K562 (cell line): ENCODE data around the gene SOBP. TPM values are rescaled to one million over a fixed set of nuclear protein-coding genes. Genes with fewer than 3 reads are reported as not detected.

Source experiments
- BRD9 ChIP-seq: fragments of 450-650 bp; IDR thresholded peaks from 2 replicates; pipeline ENCODE4 v1.6.1; 2018; ENCODE audit warnings: low read depth; ENCODE audit not compliant: partially characterized antibody
- CREM ChIP-seq: IDR thresholded peaks from 2 replicates; pipeline ENCODE4 v1.6.1; 2014; ENCODE audit warnings: antibody characterized with exemption, low read depth
- ETS2 ChIP-seq: IDR thresholded peaks from 2 replicates; pipeline ENCODE4 v1.6.1; 2016; ENCODE audit warnings: borderline replicate concordance, missing genetic modification characterization, mild to moderate bottlenecking, moderate library complexity, missing compliant biosample characterization; ENCODE audit not compliant: poor library complexity, severe bottlenecking
- FOXM1 ChIP-seq, 2 experiments: fragments of 450-650 bp in 1 of 2; sonication (generic) in 1 of 2; formaldehyde crosslinking in 1 of 2; IDR thresholded peaks; 2 replicates each; pipeline versions ENCODE4 v1.6.1 to v1.9.0; 2017 to 2022; ENCODE audit warnings: low read depth in 2 of 2, mild to moderate bottlenecking in 2 of 2, missing genetic modification reagents in 1 of 2, moderate library complexity in 1 of 2
- GABPA ChIP-seq: fragments of 200-800 bp; sonication (Bioruptor generic); conservative IDR thresholded peaks from 2 replicates; pipeline ENCODE4 v1.6.1; 2016; ENCODE audit warnings: low read depth, missing genetic modification characterization, missing compliant biosample characterization
- GTF2F1 ChIP-seq: IDR thresholded peaks from 2 replicates; pipeline ENCODE4 v1.6.1; 2011; ENCODE audit warnings: low read depth, low read length, improper control_type of control experiment
- HMGN3 ChIP-seq: IDR thresholded peaks from 2 replicates; pipeline ENCODE4 v1.6.1; 2011; ENCODE audit warnings: borderline replicate concordance, low read depth, mild to moderate bottlenecking, mixed read lengths, low read length; ENCODE audit not compliant: insufficient read length; ENCODE audit errors: extremely low read depth
- ILK ChIP-seq: fragments of 450-650 bp; IDR thresholded peaks from 2 replicates; pipeline ENCODE4 v1.6.1; 2016; ENCODE audit warnings: missing genetic modification characterization, low read depth, mild to moderate bottlenecking, missing compliant biosample characterization, moderate library complexity, borderline replicate concordance
- NCOA4 ChIP-seq: fragments of 450-650 bp; IDR thresholded peaks from 2 replicates; pipeline ENCODE4 v1.6.1; 2018; ENCODE audit warnings: mild to moderate bottlenecking; ENCODE audit not compliant: partially characterized antibody
- PHF21A ChIP-seq: fragments of 450-650 bp; IDR thresholded peaks from 2 replicates; pipeline ENCODE4 v1.6.1; 2017; ENCODE audit warnings: low read depth, borderline replicate concordance
- RBFOX2 ChIP-seq: fragments of 200-400 bp; formaldehyde crosslinking; IDR thresholded peaks from 2 replicates; pipeline ENCODE4 v1.6.1; 2017; ENCODE audit warnings: low read depth, mild to moderate bottlenecking, low read length, moderate library complexity
- SMARCA5 ChIP-seq: fragments of 450-650 bp; IDR thresholded peaks from 2 replicates; pipeline ENCODE4 v1.6.1; 2016
- SREBF2 ChIP-seq: sonication (generic); formaldehyde crosslinking; IDR thresholded peaks from 2 replicates; pipeline ENCODE4 v1.4.0; 2020; ENCODE audit warnings: mild to moderate bottlenecking, missing genetic modification reagents
- ZC3H8 ChIP-seq: fragments of 450-650 bp; IDR thresholded peaks from 2 replicates; pipeline ENCODE4 v1.6.1; 2017
- ZNF695 ChIP-seq: fragments of 450-650 bp; formaldehyde crosslinking; IDR thresholded peaks from 2 replicates; pipeline ENCODE4 v1.4.0; 2020; ENCODE audit warnings: mild to moderate bottlenecking, moderate library complexity
- ZNF75A ChIP-seq: fragments of 450-650 bp; formaldehyde crosslinking; IDR thresholded peaks from 2 replicates; pipeline ENCODE4 v1.4.0; 2020; ENCODE audit warnings: mild to moderate bottlenecking
- polyA plus RNA-seq, 8 experiments: library from polyadenylated mRNA; depleted of rRNA in 4 of 8; stranded (reverse) in 5 of 8; unstranded in 3 of 8; fragments of >200 nt; fragmentation: Nextera tagmentation in 2 of 8; fragmentation: Illumina TruSeq in 1 of 8; extraction: Ambion mirVana in 2 of 8; extraction: Trizol in 1 of 8; gene quantifications; 2 replicates each; pipeline versions ENCODE4 v1.2.1 to v1.2.3, GENCODE V29; 2011 to 2014; ENCODE audit warnings: inconsistent platforms in 1 of 8, missing spikeins in 1 of 8
- total RNA-seq, 7 experiments: library from RNA; depleted of rRNA in 6 of 7; stranded (reverse); fragments of >200 nt in 6 of 7; fragmentation: Illumina TruSeq in 2 of 7; extraction: Trizol in 2 of 7; gene quantifications; 2 replicates each; pipeline versions ENCODE4 v1.2.1 to v1.2.3, GENCODE V29; 2011 to 2021; ENCODE audit warnings: low replicate concordance in 1 of 7
- TF ChIP-seq, protein P1 (sequence below): fragments of 250-450 bp; sonication (Bioruptor Pico); IDR thresholded peaks from 2 replicates; pipeline ENCODE4 v1.8.0; 2022; ENCODE audit warnings: moderate library complexity, mild to moderate bottlenecking, inconsistent platforms
- TF ChIP-seq, protein P2 (sequence below): sonication (generic); formaldehyde crosslinking; IDR thresholded peaks from 2 replicates; pipeline ENCODE4 v1.5.0; 2020; ENCODE audit warnings: missing genetic modification reagents
- TF ChIP-seq, protein P3 (sequence below): conservative IDR thresholded peaks from 2 replicates; pipeline ENCODE4 v1.6.1; 2011; ENCODE audit warnings: low read depth, mild to moderate bottlenecking, low read length; ENCODE audit not compliant: control insufficient read depth
- TF ChIP-seq, protein P4 (sequence below): fragments of 450-650 bp; formaldehyde crosslinking; IDR thresholded peaks from 2 replicates; pipeline ENCODE4 v1.4.0; 2022; ENCODE audit warnings: missing genetic modification characterization
- TF ChIP-seq, protein P5 (sequence below): fragments of 150-350 bp; conservative IDR thresholded peaks from 2 replicates; pipeline ENCODE4 v1.6.1; 2014; ENCODE audit warnings: low read length

Gene SOBP
- total and polyA plus RNA-seq, 9 of the 15 experiments (the other 6 are each of a cell fraction or from before 2014, with no cell fraction given), result 0.16 TPM; not detected in 8

DNA sequence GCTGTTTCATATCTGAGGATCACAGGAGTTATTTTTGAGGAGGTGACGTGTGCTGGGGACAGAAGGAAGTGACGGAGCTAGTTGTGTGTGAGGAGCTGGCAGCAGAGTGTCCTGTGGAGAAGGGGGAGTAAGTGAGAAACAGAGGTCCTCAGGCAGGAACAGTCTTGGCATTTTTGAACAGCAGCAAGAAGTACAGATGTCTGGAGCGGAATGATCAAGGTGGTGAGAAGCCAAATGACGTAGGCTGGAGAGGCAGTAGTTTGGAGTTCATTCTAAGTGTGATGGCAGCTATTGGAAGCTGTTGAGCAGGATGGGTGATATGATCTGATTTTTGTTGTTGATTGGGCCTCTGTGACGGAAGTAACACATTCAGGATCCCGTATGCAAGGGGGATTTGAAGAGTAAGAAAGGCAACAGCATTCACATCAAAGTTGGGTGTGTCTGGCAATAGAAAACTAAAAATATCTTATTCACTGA, 52.3 kb downstream of the SOBP start (continued):
- TF ChIP-seq RBFOX2 (no peak), ETS2 (no peak), ZNF695 (CRISPR knock-in tag) (no peak), GTF2F1 (no peak), ZC3H8 (no peak), SREBF2 (CRISPR knock-in tag) (no peak), BRD9 (no peak), ZNF75A (CRISPR knock-in tag) (no peak), NCOA4 (no peak), HMGN3 (no peak), GABPA (tag) (peak; percentile 68), CREM (peak; percentile 76), PHF21A (no peak), FOXM1 (IDR thresholded peaks at IDR 0.05; ENCODE audit: low read depth) (no peak), FOXM1 (CRISPR knock-in tag; IDR thresholded peaks at IDR 0.05; ENCODE audit: low read depth) (no peak), ILK (tag) (no peak), SMARCA5 (no peak)
- TF ChIP-seq, protein P1, sequence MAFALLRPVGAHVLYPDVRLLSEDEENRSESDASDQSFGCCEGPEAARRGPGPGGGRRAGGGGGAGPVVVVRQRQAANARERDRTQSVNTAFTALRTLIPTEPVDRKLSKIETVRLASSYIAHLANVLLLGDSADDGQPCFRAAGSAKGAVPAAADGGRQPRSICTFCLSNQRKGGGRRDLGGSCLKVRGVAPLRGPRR (CRISPR knock-in tag), result no peak
- TF ChIP-seq, protein P2, sequence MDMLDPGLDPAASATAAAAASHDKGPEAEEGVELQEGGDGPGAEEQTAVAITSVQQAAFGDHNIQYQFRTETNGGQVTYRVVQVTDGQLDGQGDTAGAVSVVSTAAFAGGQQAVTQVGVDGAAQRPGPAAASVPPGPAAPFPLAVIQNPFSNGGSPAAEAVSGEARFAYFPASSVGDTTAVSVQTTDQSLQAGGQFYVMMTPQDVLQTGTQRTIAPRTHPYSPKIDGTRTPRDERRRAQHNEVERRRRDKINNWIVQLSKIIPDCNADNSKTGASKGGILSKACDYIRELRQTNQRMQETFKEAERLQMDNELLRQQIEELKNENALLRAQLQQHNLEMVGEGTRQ (CRISPR knock-in tag), result no peak
- TF ChIP-seq, protein P3, sequence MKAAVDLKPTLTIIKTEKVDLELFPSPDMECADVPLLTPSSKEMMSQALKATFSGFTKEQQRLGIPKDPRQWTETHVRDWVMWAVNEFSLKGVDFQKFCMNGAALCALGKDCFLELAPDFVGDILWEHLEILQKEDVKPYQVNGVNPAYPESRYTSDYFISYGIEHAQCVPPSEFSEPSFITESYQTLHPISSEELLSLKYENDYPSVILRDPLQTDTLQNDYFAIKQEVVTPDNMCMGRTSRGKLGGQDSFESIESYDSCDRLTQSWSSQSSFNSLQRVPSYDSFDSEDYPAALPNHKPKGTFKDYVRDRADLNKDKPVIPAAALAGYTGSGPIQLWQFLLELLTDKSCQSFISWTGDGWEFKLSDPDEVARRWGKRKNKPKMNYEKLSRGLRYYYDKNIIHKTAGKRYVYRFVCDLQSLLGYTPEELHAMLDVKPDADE, result no peak
- TF ChIP-seq, protein P4, sequence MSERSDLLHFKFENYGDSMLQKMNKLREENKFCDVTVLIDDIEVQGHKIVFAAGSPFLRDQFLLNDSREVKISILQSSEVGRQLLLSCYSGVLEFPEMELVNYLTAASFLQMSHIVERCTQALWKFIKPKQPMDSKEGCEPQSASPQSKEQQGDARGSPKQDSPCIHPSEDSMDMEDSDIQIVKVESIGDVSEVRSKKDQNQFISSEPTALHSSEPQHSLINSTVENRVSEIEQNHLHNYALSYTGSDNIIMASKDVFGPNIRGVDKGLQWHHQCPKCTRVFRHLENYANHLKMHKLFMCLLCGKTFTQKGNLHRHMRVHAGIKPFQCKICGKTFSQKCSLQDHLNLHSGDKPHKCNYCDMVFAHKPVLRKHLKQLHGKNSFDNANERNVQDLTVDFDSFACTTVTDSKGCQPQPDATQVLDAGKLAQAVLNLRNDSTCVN, result 0 out of 2 replicates have a peak, but pooled peaks have one; percentile 39
- TF ChIP-seq, protein P5, sequence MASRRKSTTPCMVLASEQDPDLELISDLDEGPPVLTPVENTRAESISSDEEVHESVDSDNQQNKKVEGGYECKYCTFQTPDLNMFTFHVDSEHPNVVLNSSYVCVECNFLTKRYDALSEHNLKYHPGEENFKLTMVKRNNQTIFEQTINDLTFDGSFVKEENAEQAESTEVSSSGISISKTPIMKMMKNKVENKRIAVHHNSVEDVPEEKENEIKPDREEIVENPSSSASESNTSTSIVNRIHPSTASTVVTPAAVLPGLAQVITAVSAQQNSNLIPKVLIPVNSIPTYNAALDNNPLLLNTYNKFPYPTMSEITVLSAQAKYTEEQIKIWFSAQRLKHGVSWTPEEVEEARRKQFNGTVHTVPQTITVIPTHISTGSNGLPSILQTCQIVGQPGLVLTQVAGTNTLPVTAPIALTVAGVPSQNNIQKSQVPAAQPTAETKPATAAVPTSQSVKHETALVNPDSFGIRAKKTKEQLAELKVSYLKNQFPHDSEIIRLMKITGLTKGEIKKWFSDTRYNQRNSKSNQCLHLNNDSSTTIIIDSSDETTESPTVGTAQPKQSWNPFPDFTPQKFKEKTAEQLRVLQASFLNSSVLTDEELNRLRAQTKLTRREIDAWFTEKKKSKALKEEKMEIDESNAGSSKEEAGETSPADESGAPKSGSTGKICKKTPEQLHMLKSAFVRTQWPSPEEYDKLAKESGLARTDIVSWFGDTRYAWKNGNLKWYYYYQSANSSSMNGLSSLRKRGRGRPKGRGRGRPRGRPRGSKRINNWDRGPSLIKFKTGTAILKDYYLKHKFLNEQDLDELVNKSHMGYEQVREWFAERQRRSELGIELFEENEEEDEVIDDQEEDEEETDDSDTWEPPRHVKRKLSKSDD, result no peak
